Stimulated activated naive CD8-positive, alpha-beta T cell treated with anti-CD3 and anti-CD28 coated beads, Interleukin-15, Interleukin-2, amounts not matched to agents 100 U/mL and 50 U/mL, for 24 hours (primary cell): ENCODE measurements around the gene INTU.

Source experiments
- ATAC-seq: fragments of 150-1000 bp; cut with Tn5 transposase; one replicate; pipeline ENCODE4 v1.10.0; 2021
- DNase-seq: peaks from one replicate; pipeline ENCODE4 v3.0.0; 2021

The INTU gene

GRCh38 chr4:127748957-127749356 is 116.2 kb downstream of the INTU start:
- DNase-seq (no peak), ATAC-seq (no peak)

- ATAC-seq = no peak
- DNase-seq = no peak
These were observed 124.1 kb downstream of the INTU start for GRCh38 chr4:127756906-127757305.

- ATAC-seq = no peak
- DNase-seq = no peak
These were observed 126.6 kb downstream of the INTU start for GRCh38 chr4:127759228-127759820.

GRCh38 chr4:127759893-127760292 is 127.1 kb downstream of the INTU start:
- no peak for DNase-seq
- no peak for ATAC-seq

GRCh38 chr4:127771535-127772275 is 138.9 kb downstream of the INTU start:
- no peak for ATAC-seq

GRCh38 chr4:127772769-127773671 is 140.3 kb downstream of the INTU start:
- ATAC-seq (no peak), DNase-seq (no peak)

More at GRCh38 chr4:127771535-127772275, 138.9 kb downstream of the INTU start:
- no peak for DNase-seq

- no peak for DNase-seq
- no peak for ATAC-seq
These were observed 143.1 kb downstream of the INTU start for GRCh38 chr4:127775843-127776242.
